Subcutaneous adipose tissue (tissue), 4 donors: ENCODE results near the gene PSMA3. TPM values are rescaled to one million over a fixed set of nuclear protein-coding genes. Genes with fewer than 3 reads are reported as not detected.

Experiments used
- CTCF ChIP-seq: fragments of 450-650 bp; IDR thresholded peaks from one replicate; pipeline ENCODE4 v1.5.1; 2016; ENCODE audit warnings: low read depth, mild to moderate bottlenecking, control low read depth, antibody characterized with exemption, moderate library complexity
- small RNA-seq: library from RNA; depleted of rRNA; stranded (forward); fragments of <200 nt; gene quantifications from one replicate; pipeline ENCODE3, GENCODE V24; 2016
- total RNA-seq, 4 donors: library from RNA; depleted of rRNA; stranded (reverse); fragments of >200 nt; gene quantifications; one replicate each; pipeline ENCODE4 v1.1.0, GENCODE V29; 2016

The PSMA3 gene
- total RNA-seq, 4 donors from 2014 or later: 92.3 to 212 (median 95.7) TPM

DNA sequence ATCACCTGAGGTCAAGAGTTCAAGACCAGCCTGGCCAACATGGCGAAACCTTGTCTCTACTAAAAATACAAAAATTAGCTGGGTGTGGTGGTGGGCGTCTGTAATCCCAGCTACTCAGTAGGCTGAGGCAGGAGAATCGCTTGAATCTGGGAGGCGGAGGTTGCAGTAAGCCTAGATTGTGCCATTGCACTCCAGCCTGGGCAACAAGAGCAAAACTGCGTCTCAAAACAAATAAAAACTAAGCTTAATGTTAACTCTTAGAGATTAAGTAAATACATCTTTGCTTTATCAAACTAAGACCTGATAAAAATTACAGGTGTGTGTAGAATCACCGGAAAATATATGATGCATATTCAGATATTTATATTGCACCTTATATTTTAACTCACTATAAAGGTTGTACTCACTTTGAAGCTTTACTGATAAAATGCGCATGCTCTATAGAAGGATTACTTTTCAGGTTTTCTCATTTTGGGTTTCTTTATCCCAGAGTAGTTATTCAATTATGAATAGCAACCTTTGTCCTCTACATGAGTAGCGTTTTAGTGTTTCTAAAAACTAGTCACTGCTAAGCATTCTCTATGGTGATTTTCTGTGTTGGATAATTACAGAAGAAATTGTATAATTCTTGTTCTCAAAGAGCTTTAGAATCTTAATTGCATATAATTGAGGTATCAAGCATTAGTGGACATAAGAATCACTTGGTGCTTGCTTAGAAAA lies 63.1 kb downstream of the PSMA3 start:
- TF ChIP-seq CTCF: no peak

DNA sequence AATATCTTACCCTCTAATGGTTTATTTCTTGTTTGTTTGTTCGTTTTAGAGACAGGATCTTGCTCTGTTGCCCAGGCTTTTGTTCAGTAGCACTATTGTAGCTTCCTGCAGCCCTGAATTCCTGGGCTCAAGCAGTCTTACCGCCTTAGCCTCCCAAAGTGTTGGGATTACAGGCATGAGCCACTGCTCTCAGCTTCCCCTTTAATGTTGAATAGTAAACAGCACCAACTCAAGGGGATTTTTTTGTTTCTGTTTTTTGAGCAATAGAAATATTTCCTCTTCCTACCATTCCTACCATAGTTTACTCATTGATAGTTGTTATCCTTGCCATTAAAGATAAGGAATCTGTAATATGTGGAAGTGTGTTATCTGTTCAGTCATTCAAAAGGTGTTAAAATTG lies 64.4 kb downstream of the PSMA3 start:
- no peak for TF ChIP-seq CTCF

DNA sequence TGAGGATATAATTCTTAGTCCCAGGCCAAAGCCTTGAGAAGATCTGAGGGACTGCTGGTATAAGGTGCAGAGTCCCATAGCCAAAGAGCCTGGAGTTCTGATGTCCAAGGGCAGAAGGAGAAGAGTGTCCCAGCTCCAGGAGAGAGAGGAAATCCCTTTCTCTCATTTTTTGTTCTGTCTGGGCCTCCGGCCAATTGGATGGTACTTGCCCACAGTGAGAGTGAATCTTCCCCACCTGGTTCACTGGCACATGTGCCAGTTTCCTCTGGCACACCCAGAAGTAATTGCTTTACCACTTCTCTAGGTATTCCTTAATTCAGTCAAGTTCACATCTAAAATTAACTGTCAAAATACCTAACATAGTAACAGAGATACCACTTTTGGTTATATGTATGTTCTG lies 69.1 kb downstream of the PSMA3 start:
- TF ChIP-seq CTCF: no peak

DNA sequence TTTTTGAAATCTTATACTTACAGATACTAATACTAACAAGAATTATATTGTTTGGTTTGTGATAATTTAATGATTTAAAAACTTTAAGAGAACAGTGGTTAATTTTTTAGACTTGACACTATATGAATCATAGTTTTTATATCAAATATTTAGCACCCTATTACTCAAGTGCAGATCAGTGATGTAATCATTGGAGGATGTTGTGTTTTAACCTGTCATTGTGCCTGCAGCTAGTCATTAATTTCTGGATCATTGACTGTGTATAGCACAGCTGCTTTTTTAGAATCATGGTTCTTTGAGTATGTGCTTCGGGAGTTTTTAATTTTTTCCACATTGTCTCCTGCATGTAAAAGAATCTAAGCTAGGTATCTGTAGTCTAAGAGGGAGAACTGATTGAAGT lies 71.0 kb downstream of the PSMA3 start:
- TF ChIP-seq CTCF: no peak

Small RNA genes within 50 kb of the gene (small RNA-seq; reads per million reads assigned to genes)
- gene RNU6-341P: not detected

Other genes with a start within 250 kb of the PSMA3 start
- 1 to 10 TPM; 2.1 to 6.6 (median 3.3) TPM for gene ARMH4, start 92.6 kb upstream of the PSMA3 start, total RNA-seq
- gene ACTR10, start 44.7 kb upstream of the PSMA3 start, total RNA-seq: 100 to 1,000 TPM in 1 of 4 donors, 10 to 100 TPM in 3; 63.2 to 102 (median 66.1) TPM
- gene ARID4A, start 53.7 kb downstream of the PSMA3 start, total RNA-seq: 10 to 100 TPM; 34.9 to 40.5 (median 39.7) TPM
- gene TOMM20L, start 151.1 kb downstream of the PSMA3 start, total RNA-seq: 1 to 10 TPM in 1 of 4 donors, not detected in 3; 2.6 TPM
- gene TIMM9, start 182.7 kb downstream of the PSMA3 start, total RNA-seq: 10 to 100 TPM; 35.4 to 57.8 (median 47.3) TPM
- gene KIAA0586, start 182.9 kb downstream of the PSMA3 start, total RNA-seq: 10 to 100 TPM; 13.4 to 18.6 (median 14.7) TPM